Muscle of leg (tissue), 11 donors: ENCODE measurements around the gene SLC39A1. TPM values are rescaled to one million over a fixed set of nuclear protein-coding genes. Genes with fewer than 3 reads are reported as not detected.
"Not testable (repeated sequence)": the region's sequence is repeated elsewhere in the genome, so short reads cannot be mapped to it uniquely, and the experiment has no call there.

ENCODE experiments used
- DNase-seq: peaks from one replicate; pipeline ENCODE4 v3.0.0; 2013
- H3K27ac ChIP-seq: one replicate; pipeline ENCODE4 v1.5.1; 2013; ENCODE audit warnings: mild to moderate bottlenecking, low read length, control low read depth
- H3K27me3 ChIP-seq: one replicate; pipeline ENCODE4 v1.6.1; 2013; ENCODE audit warnings: low read length; ENCODE audit not compliant: control insufficient read depth, insufficient read depth
- H3K36me3 ChIP-seq: one replicate; pipeline ENCODE4 v1.6.1; 2013; ENCODE audit warnings: low read length; ENCODE audit not compliant: control insufficient read depth, insufficient read depth
- H3K4me1 ChIP-seq: one replicate; pipeline ENCODE4 v1.6.1; 2013; ENCODE audit warnings: low read length; ENCODE audit not compliant: control insufficient read depth, insufficient read depth
- H3K4me3 ChIP-seq: one replicate; pipeline ENCODE4 v1.5.1; 2013; ENCODE audit warnings: low read length, control low read depth
- H3K9me3 ChIP-seq: replicated peaks from 2 replicates; pipeline ENCODE4 v1.6.1; 2013; ENCODE audit warnings: low read depth, low read length; ENCODE audit not compliant: control insufficient read depth
- WGBS: methylation state at CpG from one replicate; pipeline ENCODE4 v1.1.5; 2013; ENCODE audit warnings: missing lambda C conversion rate; ENCODE audit not compliant: insufficient coverage; 5-methylcytosine and 5-hydroxymethylcytosine counted together
- polyA plus RNA-seq, 8 donors: library from polyadenylated mRNA; unstranded; fragments of 120-200 nt; gene quantifications; one replicate each; pipeline versions ENCODE4 v1.2.1 to v1.2.3, GENCODE V29; 2013; ENCODE audit warnings: inconsistent platforms in 1 of 8, low replicate concordance in 1 of 8; ENCODE audit not compliant: insufficient read length in 8 of 8, insufficient read depth in 1 of 8
- total RNA-seq: library from RNA; stranded (reverse); fragments of 120-200 nt; gene quantifications from one replicate; pipeline ENCODE4 v1.2.4, GENCODE V29; 2013

SLC39A1 gene
- total and polyA plus RNA-seq, 9 donors = 33.0 to 59.2 (median 44.4) TPM

DNA sequence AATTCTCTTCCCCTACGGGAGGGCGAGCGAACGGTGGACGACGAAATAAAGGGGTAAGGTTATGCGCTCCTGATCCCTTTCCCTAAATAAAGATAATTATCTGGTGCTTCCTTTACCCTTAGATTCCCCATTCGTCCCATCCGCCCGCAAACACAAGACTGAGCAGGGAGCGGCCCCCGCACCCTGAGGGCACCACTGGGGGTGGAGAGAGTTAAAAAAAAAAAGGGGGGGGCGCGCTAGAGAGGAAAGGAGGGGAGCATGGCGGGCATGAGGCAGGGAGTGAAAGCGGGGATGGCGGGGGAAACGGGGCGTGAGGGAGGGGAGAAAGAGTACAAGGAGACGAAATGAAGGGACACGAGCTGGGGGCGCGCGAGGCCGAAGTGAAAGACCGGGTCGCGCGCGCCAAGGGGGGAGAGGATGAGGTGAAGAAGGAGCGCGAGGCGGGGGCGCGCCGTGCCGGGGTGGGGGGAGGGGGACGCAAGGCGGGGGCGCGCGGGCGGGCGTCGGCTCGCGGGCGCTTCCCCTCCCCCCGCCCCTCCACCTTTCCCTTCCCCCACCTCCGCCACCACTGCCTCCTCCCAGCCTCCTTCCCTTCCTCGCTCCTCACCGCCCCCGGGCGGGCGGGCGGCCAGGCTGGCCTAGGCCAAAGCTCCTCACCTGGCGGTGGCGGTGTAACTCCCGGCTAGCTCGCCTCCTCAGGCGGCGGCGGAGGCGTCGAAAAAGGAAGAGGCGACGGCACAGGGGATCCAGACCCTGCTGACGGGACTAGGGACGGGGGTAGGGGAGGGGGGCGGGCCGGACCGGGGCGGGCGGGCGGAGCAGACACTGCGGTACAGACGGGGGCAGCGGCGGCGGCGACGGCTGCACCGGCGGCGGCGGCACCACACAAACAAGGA lies 41.0 kb downstream of the SLC39A1 start:
- H3K9me3 ChIP-seq = no peaks in the 10 kb centered on the region
- DNase-seq = peak; percentile 71
- H3K4me1 ChIP-seq = peaks cover 32% of the 10 kb centered on the region
- peaks cover 7% of the 10 kb centered on the region for H3K36me3 ChIP-seq
- 2% methylated on average over 17 of the region's 86 CpGs for WGBS
- peak overlapping the region; percentile 82 for H3K27ac ChIP-seq
- H3K27me3 ChIP-seq = no peaks in the 10 kb centered on the region
- H3K4me3 ChIP-seq = peak overlapping the region; percentile 76

DNA sequence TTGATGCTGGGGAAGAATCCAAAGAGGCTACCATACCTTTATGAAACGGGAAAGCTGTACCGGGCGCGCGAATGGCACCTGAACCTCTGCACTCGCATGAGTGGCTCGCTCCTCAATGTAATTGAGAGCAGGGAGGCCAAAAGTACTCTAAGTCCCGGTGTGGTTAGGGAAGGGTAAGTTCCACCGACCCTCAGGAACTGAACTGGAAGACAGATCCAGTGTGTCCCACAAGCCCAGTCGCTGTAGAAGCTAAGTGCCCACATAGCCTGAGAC lies 41.6 kb downstream of the SLC39A1 start:
- H3K4me3 ChIP-seq = peak overlapping the region; percentile 76
- no peak for DNase-seq
- peaks cover 7% of the 10 kb centered on the region for H3K36me3 ChIP-seq
- peaks cover 32% of the 10 kb centered on the region for H3K4me1 ChIP-seq
- no peaks in the 10 kb centered on the region for H3K27me3 ChIP-seq
- H3K27ac ChIP-seq = peak overlapping the region; percentile 66
- H3K9me3 ChIP-seq = no peaks in the 10 kb centered on the region
- WGBS = 0% methylated on average over 8 of the region's 10 CpGs

DNA sequence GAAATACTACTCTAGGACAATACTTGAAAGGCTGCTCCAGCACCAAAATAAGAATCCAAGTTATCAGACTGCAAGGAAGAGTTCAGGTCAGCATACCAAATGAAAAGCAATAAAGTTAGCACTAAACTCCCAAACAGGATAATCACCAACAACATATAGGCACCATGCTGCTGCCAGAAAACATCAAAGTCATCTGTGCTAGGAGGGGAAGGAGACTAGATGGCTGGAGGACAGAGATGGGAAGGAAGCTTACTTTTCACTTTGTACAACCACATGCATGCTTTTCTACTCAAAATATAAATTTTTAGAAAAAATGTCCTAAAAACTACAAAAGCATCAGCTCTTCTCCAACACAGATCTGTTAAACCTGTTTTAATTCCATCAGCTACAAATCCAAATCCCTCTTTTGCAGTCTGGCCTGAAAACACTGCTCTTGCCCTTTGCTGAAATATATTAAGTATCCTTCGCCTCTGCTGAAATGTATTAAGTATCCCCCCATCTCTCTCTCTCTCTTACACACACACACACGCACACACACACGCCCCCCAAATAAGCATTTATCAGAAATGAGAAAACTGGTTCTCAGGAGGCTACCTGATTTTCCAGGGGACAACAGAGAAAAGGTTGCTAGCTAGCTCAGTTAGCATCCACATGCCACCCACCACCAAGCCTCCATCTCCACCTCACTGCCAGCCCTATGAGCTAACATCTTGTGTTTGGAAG lies 42.1 kb downstream of the SLC39A1 start:
- no peaks in the 10 kb centered on the region for H3K9me3 ChIP-seq
- DNase-seq = no peak
- no peaks in the 10 kb centered on the region for H3K27me3 ChIP-seq
- H3K36me3 ChIP-seq = peaks cover 7% of the 10 kb centered on the region
- H3K27ac ChIP-seq = no peak overlapping the region
- WGBS = 0% methylated on average over 1 of the region's 3 CpGs
- peak overlapping the region; percentile 76 for H3K4me3 ChIP-seq
- peaks cover 32% of the 10 kb centered on the region for H3K4me1 ChIP-seq

DNA sequence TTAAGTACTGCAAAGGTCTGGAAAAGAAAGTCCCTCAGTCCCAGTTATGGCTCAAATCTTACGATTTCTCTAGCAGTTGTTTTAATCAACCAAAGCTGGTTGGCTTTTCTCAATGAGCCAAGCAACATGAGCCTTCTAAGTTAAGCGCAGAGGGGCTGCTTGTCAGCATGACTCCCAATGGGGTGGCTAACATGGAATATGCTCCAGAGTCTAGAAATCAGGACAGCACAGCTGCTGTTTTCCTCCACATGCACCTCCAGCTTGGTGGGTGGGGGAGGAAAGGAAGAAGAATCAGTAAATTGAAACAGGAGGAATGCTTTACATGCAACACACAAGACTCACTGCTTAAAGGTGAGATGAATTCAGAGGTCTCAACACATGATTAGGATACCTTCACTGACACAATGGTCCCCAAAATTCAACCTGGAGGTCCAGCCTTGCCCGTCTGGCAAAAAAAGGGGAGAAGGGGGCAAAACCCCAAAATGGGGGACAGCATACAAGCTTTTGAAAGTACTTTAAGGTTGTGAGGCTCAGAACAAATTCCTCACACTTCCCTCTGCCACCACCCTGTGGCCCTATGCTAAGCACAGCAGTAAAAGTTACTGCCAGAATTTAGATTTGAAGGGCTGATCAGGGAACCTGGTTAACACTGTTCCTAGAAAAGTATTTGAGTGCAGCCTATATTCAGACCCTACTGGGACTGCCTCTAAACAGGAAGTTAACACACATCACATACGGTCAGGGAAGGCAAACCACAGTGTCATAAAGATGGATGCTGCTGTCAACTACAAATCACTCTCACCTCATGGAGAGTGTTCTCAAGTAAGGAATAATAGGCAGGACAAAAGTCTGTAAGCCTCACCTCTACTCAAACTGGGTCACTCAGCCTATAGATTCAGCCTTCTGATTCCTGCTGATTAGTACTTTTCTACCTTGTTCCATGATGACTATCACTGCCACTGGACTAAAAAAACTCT lies 43.2 kb downstream of the SLC39A1 start:
- Histone ChIP-seq H3K4me3 (no peak overlapping the region), H3K27ac (no peak overlapping the region), H3K27me3 (no peaks in the 10 kb centered on the region), H3K4me1 (peaks cover 32% of the 10 kb centered on the region), H3K36me3 (peaks cover 7% of the 10 kb centered on the region), H3K9me3 (no peaks in the 10 kb centered on the region)
- WGBS = 0% methylated on average over 1 of the region's 4 CpGs
- DNase-seq = no peak

DNA sequence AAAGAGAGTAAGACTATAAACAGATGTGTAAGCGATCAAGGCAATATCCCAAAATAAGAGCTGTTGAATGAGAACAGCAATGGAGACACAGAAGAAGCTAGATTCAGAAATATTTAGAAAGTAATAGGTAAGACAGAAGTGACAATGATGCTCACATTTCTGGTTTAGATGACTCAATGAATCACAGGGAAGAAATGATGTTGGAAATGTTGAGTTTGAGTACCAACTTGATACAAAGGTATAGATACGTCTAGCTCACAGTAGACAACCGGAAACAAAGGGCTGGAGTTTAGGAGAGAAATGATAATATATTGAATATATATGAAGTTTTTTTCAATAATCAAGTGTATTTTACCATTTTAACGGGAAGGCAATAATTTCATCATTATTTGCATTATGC lies 47.0 kb downstream of the SLC39A1 start:
- DNase-seq = no peak
- H3K27ac ChIP-seq = no peak overlapping the region
- H3K4me3 ChIP-seq = no peak overlapping the region
- peaks cover 18% of the 10 kb centered on the region for H3K4me1 ChIP-seq
- H3K36me3 ChIP-seq = peaks cover 10% of the 10 kb centered on the region
- no peaks in the 10 kb centered on the region for H3K9me3 ChIP-seq
- no peaks in the 10 kb centered on the region for H3K27me3 ChIP-seq
- no CpG with 5 or more reads among the region's 4 CpGs for WGBS

DNA sequence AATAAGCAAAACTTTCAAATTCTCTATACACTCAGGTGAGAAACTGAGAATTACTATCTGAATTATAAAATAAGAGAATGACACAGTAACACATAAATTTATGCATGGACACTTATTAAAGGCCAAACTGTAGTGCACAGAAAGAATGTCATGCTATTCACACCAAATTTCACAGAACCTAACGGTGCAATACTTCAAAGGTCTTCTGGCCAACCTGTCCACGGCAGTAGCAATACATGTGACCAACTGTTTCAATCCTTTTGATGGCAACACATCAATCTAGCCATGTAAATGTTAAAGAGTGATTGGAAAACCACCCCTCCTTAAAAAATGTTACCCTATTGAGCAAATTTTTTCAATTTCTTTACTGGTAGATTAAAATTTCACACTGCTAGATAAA lies 51.0 kb downstream of the SLC39A1 start:
- Histone ChIP-seq H3K27ac (no peak overlapping the region), H3K9me3 (no peaks in the 10 kb centered on the region), H3K27me3 (no peaks in the 10 kb centered on the region), H3K4me1 (no peaks in the 10 kb centered on the region), H3K4me3 (no peak overlapping the region), H3K36me3 (peaks cover 9% of the 10 kb centered on the region)
- no peak for DNase-seq
- no CpG with 5 or more reads among the region's 2 CpGs for WGBS

DNA sequence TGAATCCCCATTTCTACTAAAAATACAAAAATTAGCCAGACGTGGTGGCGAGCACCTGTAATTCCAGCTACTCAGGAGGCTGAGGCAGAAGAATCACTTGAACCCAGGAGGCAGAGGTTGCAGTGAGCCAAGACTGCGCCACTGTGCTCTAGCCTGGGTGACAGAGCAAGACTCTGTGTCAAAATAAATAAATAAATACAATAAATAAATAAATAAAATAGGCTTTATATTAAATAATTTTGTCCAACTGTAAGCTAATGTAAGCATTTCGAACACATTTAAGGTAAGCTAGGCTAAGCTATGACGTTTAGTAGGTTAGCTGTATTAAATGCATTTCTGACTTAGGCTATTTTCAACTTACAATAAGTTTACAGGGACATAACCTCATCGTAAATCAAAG lies 52.8 kb downstream of the SLC39A1 start:
- not testable (repeated sequence) for H3K27me3 ChIP-seq
- no CpG with 5 or more reads among the region's 6 CpGs for WGBS

More for the DNA sequence above, 52.8 kb downstream of the SLC39A1 start:
- not testable (repeated sequence) for H3K4me1 ChIP-seq, DNase-seq, H3K36me3 ChIP-seq, H3K4me3 ChIP-seq, H3K27ac ChIP-seq, H3K9me3 ChIP-seq

Other genes with a start within 250 kb of the SLC39A1 start
- 28.5 TPM for gene INTS3, start 235.5 kb downstream of the SLC39A1 start, total RNA-seq
- 10 to 100 TPM; 33.9 to 48.6 (median 39.3) TPM for gene INTS3, start 235.5 kb downstream of the SLC39A1 start, polyA plus RNA-seq
- 24.2 TPM for gene SLC27A3, start 188.1 kb downstream of the SLC39A1 start, total RNA-seq
- gene SLC27A3, start 188.1 kb downstream of the SLC39A1 start, polyA plus RNA-seq = 10 to 100 TPM; 17.7 to 32.7 (median 26.2) TPM
- 8.8 TPM for gene GATAD2B, start 40.6 kb downstream of the SLC39A1 start, total RNA-seq
- 10 to 100 TPM; 11.3 to 18.3 (median 14.2) TPM for gene GATAD2B, start 40.6 kb downstream of the SLC39A1 start, polyA plus RNA-seq
- gene DENND4B, start 16.8 kb downstream of the SLC39A1 start, total RNA-seq = 11.8 TPM
- 10 to 100 TPM; 21.7 to 35.7 (median 31.2) TPM for gene DENND4B, start 16.8 kb downstream of the SLC39A1 start, polyA plus RNA-seq
- gene CRTC2, start 4.9 kb downstream of the SLC39A1 start, total RNA-seq = 7.0 TPM
- gene CRTC2, start 4.9 kb downstream of the SLC39A1 start, polyA plus RNA-seq = 10 to 100 TPM; 17.6 to 28.6 (median 22.5) TPM
- 11.7 TPM for gene CREB3L4, start 4.4 kb upstream of the SLC39A1 start, total RNA-seq
- 10 to 100 TPM in 6 of 8 donors, 1 to 10 TPM in 2; 9.4 to 15.0 (median 11.9) TPM for gene CREB3L4, start 4.4 kb upstream of the SLC39A1 start, polyA plus RNA-seq
- gene JTB, start 14.1 kb upstream of the SLC39A1 start, total RNA-seq = 105 TPM
- gene JTB, start 14.1 kb upstream of the SLC39A1 start, polyA plus RNA-seq = 10 to 100 TPM; 70.2 to 98.2 (median 85.0) TPM
- gene RAB13, start 22.8 kb upstream of the SLC39A1 start, total RNA-seq = 21.5 TPM
- 100 to 1,000 TPM in 3 of 8 donors, 10 to 100 TPM in 5; 71.8 to 109 (median 85.8) TPM for gene RAB13, start 22.8 kb upstream of the SLC39A1 start, polyA plus RNA-seq
- gene RPS27, start 27.2 kb upstream of the SLC39A1 start, total RNA-seq = 7,680 TPM
- gene RPS27, start 27.2 kb upstream of the SLC39A1 start, polyA plus RNA-seq = 1,000 to 10,000 TPM; 3,165 to 4,385 (median 3,796) TPM
- gene NUP210L, start 191.5 kb upstream of the SLC39A1 start, total RNA-seq = 0.04 TPM
- under 1 TPM in 4 of 8 donors, not detected in 4; 0.04 to 0.19 (median 0.11) TPM for gene NUP210L, start 191.5 kb upstream of the SLC39A1 start, polyA plus RNA-seq
- gene TPM3, start 228.6 kb upstream of the SLC39A1 start, total RNA-seq = 281 TPM
- gene TPM3, start 228.6 kb upstream of the SLC39A1 start, polyA plus RNA-seq = 1,000 to 10,000 TPM in 1 of 8 donors, 100 to 1,000 TPM in 7; 374 to 1,141 (median 473) TPM
- not detected for gene CFAP141, start 242.8 kb upstream of the SLC39A1 start, total RNA-seq
- under 1 TPM in 1 of 8 donors, not detected in 7; 0.33 TPM for gene CFAP141, start 242.8 kb upstream of the SLC39A1 start, polyA plus RNA-seq